ENCODE results near the gene TACC3.

The TACC3 gene

GRCh38 chr4:1705732-1706131, 15.6 kb upstream of the TACC3 start:
- DNase-seq = no peak

GRCh38 chr4:1706358-1706757, 15.0 kb upstream of the TACC3 start:
- DNase-seq = no peak

- DNase-seq = no peak
Observed at GRCh38 chr4:1708581-1708980, 12.7 kb upstream of the TACC3 start.

- DNase-seq = no peak
Observed at GRCh38 chr4:1711055-1711570, 10.2 kb upstream of the TACC3 start.

- peak; percentile 31 for DNase-seq
Observed at GRCh38 chr4:1711571-1712215, 9.6 kb upstream of the TACC3 start.

GRCh38 chr4:1712216-1713002, 8.9 kb upstream of the TACC3 start, which contains the start of gene SLBP:
Gene SLBP (minus strand): TSS chr4:1712319. CDS start chr4:1712188, 131 bp downstream.
- peak; percentile 99 for DNase-seq

GRCh38 chr4:1713003-1713851, 8.1 kb upstream of the TACC3 start:
- no peak for DNase-seq

- no peak for DNase-seq
Observed at GRCh38 chr4:1714303-1715001, 6.9 kb upstream of the TACC3 start.

- no peak for DNase-seq
Observed at GRCh38 chr4:1715002-1715758, 6.1 kb upstream of the TACC3 start.

GRCh38 chr4:1716065-1716945, 5.0 kb upstream of the TACC3 start:
- DNase-seq = no peak

GRCh38 chr4:1717129-1718094, 3.9 kb upstream of the TACC3 start:
- no peak for DNase-seq

- DNase-seq = no peak
Observed at GRCh38 chr4:1718095-1718850, 3.0 kb upstream of the TACC3 start.

- DNase-seq = peak; percentile 39
Observed at GRCh38 chr4:1720163-1720983, 948 bp upstream of the TACC3 start.

GRCh38 chr4:1721666-1722550, 587 bp downstream of the TACC3 start:
- DNase-seq = no peak

GRCh38 chr4:1722551-1723118, 1.3 kb downstream of the TACC3 start:
- DNase-seq = peak; percentile 15

- DNase-seq = peak; percentile 37
Observed at GRCh38 chr4:1723131-1723801, 1.9 kb downstream of the TACC3 start.

Measured in activated effector memory CD4-positive, alpha-beta T cell treated with Interleukin-2 at 50 U/mL for 16 hours (primary cell).